GM12865 (cell line): ENCODE measurements around the gene KCTD17.
A peak's percentile ranks its signal among the peaks of the same experiment; 100 is the strongest.

Experiments used
- DNase-seq: peaks from one replicate; pipeline ENCODE4 v3.0.0; 2010; ENCODE audit warnings: low read depth
- H3K4me3 ChIP-seq: 2 replicates; pipeline ENCODE4 v1.5.1; 2011; ENCODE audit warnings: mild to moderate bottlenecking, low read depth, low read length, control low read depth
- CTCF ChIP-seq: IDR thresholded peaks from 2 replicates; pipeline ENCODE4 v1.5.1; 2011; ENCODE audit warnings: low read length, control low read depth, low read depth, inconsistent platforms; ENCODE audit not compliant: insufficient read depth; ENCODE audit errors: missing control alignments

Gene KCTD17

GRCh38 chr22:37043828-37044538, 7.6 kb upstream of the KCTD17 start:
- H3K4me3 ChIP-seq: no peak overlapping the region
- peak; percentile 80 for DNase-seq
- TF ChIP-seq CTCF: peak; percentile 85

- H3K4me3 ChIP-seq: no peak overlapping the region
- no peak for DNase-seq
- TF ChIP-seq CTCF: no peak
These were observed 6.6 kb upstream of the KCTD17 start for GRCh38 chr22:37044634-37045625.

GRCh38 chr22:37045958-37046357, 5.6 kb upstream of the KCTD17 start:
- H3K4me3 ChIP-seq: no peak overlapping the region
- peak; percentile 30 for DNase-seq

GRCh38 chr22:37046589-37046988, 5.0 kb upstream of the KCTD17 start:
- no peak overlapping the region for H3K4me3 ChIP-seq
- no peak for DNase-seq
- no peak for TF ChIP-seq CTCF

More at GRCh38 chr22:37045958-37046357, 5.6 kb upstream of the KCTD17 start:
- peak; percentile 53 for TF ChIP-seq CTCF

- no peak overlapping the region for H3K4me3 ChIP-seq
- no peak for TF ChIP-seq CTCF
- DNase-seq: no peak
These were observed 4.5 kb upstream of the KCTD17 start for GRCh38 chr22:37047006-37047405.

GRCh38 chr22:37048133-37048532, 3.4 kb upstream of the KCTD17 start:
- TF ChIP-seq CTCF: no peak
- no peak overlapping the region for H3K4me3 ChIP-seq

More at GRCh38 chr22:37048133-37048532, 3.4 kb upstream of the KCTD17 start:
- DNase-seq: no peak
